Erythroblast (primary cell): ENCODE data around the gene MRPL11.

Experiments used
- GATA1 ChIP-seq: IDR thresholded peaks from 2 replicates; pipeline ENCODE4 v1.6.1; 2011; ENCODE audit warnings: low read depth, mild to moderate bottlenecking, control low read depth, low read length, moderate library complexity
- POLR2A ChIP-seq: IDR thresholded peaks from 2 replicates; pipeline ENCODE4 v1.6.1; 2011; ENCODE audit warnings: mild to moderate bottlenecking, low read length

GRCh38 chr11:66408488-66409214 is 30.0 kb downstream of the MRPL11 start:
- no peak for TF ChIP-seq POLR2A
- no peak for TF ChIP-seq GATA1
